ENCODE results near the gene PDCD1LG2. TPM values are rescaled to one million over a fixed set of nuclear protein-coding genes. Genes with fewer than 3 reads are reported as not detected.

The PDCD1LG2 gene
- total and polyA plus RNA-seq, 3 donors from 2014 or later: 0.63 to 2.4 (median 0.81) TPM

GRCh38 chr9:5502553-5502952 lies 7.8 kb upstream of the PDCD1LG2 start:
- WGBS, 2 donors: 100% methylated on average over 6 of the region's 6 CpGs
- no peak overlapping the region for H3K27ac ChIP-seq
- H3K27me3 ChIP-seq: no peaks in the 10 kb centered on the region
- TF ChIP-seq POLR2A (IDR thresholded peaks at IDR 0.05): no peak
- TF ChIP-seq CTCF (IDR thresholded peaks at IDR 0.05): no peak
- intact Hi-C loops (cut with DNase I; ENCODE audit: low total_unique reads): no loop called here
- H3K4me1 ChIP-seq: peaks cover 18% of the 10 kb centered on the region
- H3K4me3 ChIP-seq: no peak overlapping the region
- DNase-seq: no peak
- H3K36me3 ChIP-seq (ENCODE audit: low read depth, missing control alignments): no peaks in the 10 kb centered on the region
- no peaks in the 10 kb centered on the region for H3K9me3 ChIP-seq

DNA sequence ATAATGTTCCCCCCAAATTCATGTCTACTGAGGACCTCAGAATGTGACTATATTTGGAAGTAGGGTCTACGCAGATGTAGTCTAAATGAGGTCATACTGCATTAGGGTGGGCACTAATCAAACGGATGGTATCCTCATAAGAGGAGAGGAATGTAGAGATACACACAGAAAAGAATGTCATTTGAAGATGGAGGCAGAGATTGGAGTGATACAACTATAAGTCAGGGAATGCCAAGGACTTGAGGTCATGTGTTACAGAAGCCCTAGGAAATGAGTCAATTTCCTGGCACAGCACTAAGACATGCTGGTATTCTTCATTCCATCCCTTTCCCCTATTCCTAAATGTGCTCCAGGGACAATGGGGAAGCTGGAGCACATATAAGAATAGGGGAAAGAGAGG lies 758 bp upstream of the PDCD1LG2 start:
- no peak for DNase-seq

DNA sequence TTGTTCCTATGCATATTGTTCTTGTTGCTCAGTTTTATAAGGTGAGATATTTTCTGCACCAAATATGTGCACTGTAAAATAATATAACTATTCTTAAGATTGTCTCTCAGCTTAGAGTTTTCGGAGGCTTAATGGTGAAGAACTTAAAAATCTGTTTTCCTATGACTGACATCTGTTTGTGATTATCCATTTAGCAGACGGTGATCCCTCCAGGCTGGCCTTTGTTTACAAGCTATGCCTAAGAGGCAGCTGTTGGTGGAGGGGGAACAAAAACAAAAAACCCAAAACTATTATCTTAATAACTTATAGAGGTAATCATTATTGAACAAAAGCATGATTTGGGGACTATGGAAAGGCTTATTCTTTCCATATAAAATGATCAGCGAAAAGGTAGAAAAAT lies 658 bp downstream of the PDCD1LG2 start:
- intact Hi-C loops (cut with DNase I; ENCODE audit: low total_unique reads): no loop called here
- 65% methylated on average over 3 of the region's 3 CpGs for WGBS, 2 donors
- no peak for TF ChIP-seq POLR2A (IDR thresholded peaks at IDR 0.05)
- no peak for TF ChIP-seq CTCF (IDR thresholded peaks at IDR 0.05)
- Histone ChIP-seq H3K9me3 (no peaks in the 10 kb centered on the region), H3K4me1 (no peaks in the 10 kb centered on the region), H3K27ac (peak overlapping the region; percentile 3 to 81), H3K27me3 (no peaks in the 10 kb centered on the region), H3K36me3 (ENCODE audit: low read depth, missing control alignments) (no peaks in the 10 kb centered on the region), H3K4me3 (no peak overlapping the region)
- DNase-seq: no peak

More for the DNA sequence above, 758 bp upstream of the PDCD1LG2 start:
- TF ChIP-seq CTCF (IDR thresholded peaks at IDR 0.05): no peak
- Histone ChIP-seq H3K36me3 (ENCODE audit: low read depth, missing control alignments) (no peaks in the 10 kb centered on the region), H3K4me1 (no peaks in the 10 kb centered on the region), H3K4me3 (no peak overlapping the region), H3K27ac (peak overlapping the region in 1 of 2 donors; percentile 81), H3K9me3 (no peaks in the 10 kb centered on the region), H3K27me3 (no peaks in the 10 kb centered on the region)
- WGBS, 2 donors: 76 to 82% methylated on average over 2 of the region's 2 CpGs
- intact Hi-C loops (cut with DNase I; ENCODE audit: low total_unique reads): no loop called here

DNA sequence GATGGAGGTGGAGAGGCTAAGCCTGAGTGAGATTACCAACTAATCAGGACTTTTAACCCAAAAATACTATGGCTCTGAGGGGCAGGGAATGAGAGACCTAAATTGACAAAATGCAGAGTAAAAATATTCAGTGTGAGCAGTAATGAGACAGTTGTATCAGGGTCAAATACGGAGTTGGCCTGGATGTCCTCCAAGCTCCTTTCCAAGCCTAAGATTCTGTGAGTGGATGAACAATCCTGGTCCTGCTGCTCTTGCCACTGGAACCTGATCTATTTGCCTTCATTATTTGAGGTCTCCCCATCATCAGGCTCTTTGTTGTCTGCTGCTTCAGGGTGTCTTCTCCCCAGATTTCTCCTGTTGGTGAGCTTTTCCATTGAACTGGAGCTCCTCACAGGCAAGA lies 1.1 kb downstream of the PDCD1LG2 start:
- 47 to 50% methylated on average over 1 of the region's 1 CpG for WGBS, 2 donors
- Histone ChIP-seq H3K27me3 (no peaks in the 10 kb centered on the region), H3K4me1 (no peaks in the 10 kb centered on the region), H3K4me3 (no peak overlapping the region), H3K9me3 (no peaks in the 10 kb centered on the region), H3K27ac (no peak overlapping the region), H3K36me3 (ENCODE audit: low read depth, missing control alignments) (no peaks in the 10 kb centered on the region)
- intact Hi-C loops (cut with DNase I; ENCODE audit: low total_unique reads): no loop called here
- no peak for TF ChIP-seq POLR2A (IDR thresholded peaks at IDR 0.05)
- no peak for DNase-seq

GRCh38 chr9:5511935-5512580 lies 1.7 kb downstream of the PDCD1LG2 start:
- H3K9me3 ChIP-seq: no peaks in the 10 kb centered on the region
- WGBS, 2 donors: 85% methylated on average over 6 of the region's 6 CpGs
- no peak overlapping the region for H3K27ac ChIP-seq
- TF ChIP-seq CTCF (IDR thresholded peaks at IDR 0.05) (no peak), POLR2A (IDR thresholded peaks at IDR 0.05) (no peak)
- no peaks in the 10 kb centered on the region for H3K27me3 ChIP-seq
- H3K36me3 ChIP-seq (ENCODE audit: low read depth, missing control alignments): no peaks in the 10 kb centered on the region
- no peaks in the 10 kb centered on the region for H3K4me1 ChIP-seq
- H3K4me3 ChIP-seq: no peak overlapping the region
- DNase-seq: no peak
- intact Hi-C loops (cut with DNase I; ENCODE audit: low total_unique reads): no loop called here
